Stimulated activated CD4-positive, alpha-beta T cell treated with anti-CD3 and anti-CD28 coated beads, Interleukin-15, amount 100 ng/mL, for 1 hour (primary cell): ENCODE measurements around the gene NEK8.

Experiments used
- DNase-seq, 2 donors: peaks; one replicate each; pipeline ENCODE4 v3.0.0-alpha.2; 2020; ENCODE audit warnings: low read depth in 1 of 2, low spot score in 1 of 2

NEK8 gene

GRCh38 chr17:28744104-28744971 is 15.8 kb downstream of the NEK8 start:
- DNase-seq = peak; percentile 42 to 71

- DNase-seq = no peak
Measured at GRCh38 chr17:28744972-28745785, 16.6 kb downstream of the NEK8 start.

- DNase-seq = no peak
Measured at GRCh38 chr17:28745786-28746411, 17.3 kb downstream of the NEK8 start.

GRCh38 chr17:28746611-28747050 is 18.0 kb downstream of the NEK8 start:
- DNase-seq = no peak

GRCh38 chr17:28747051-28747691 is 18.6 kb downstream of the NEK8 start:
- no peak for DNase-seq

- no peak for DNase-seq
Measured at GRCh38 chr17:28747801-28748750, 19.5 kb downstream of the NEK8 start.

- DNase-seq = no peak
Measured at GRCh38 chr17:28748852-28749515, 20.4 kb downstream of the NEK8 start.

GRCh38 chr17:28749516-28750177 is 21.1 kb downstream of the NEK8 start:
- no peak for DNase-seq

- peak; percentile 72 to 81 for DNase-seq
Measured at GRCh38 chr17:28750178-28751047, 21.8 kb downstream of the NEK8 start.

- no peak for DNase-seq
Measured at GRCh38 chr17:28751600-28752366, 23.2 kb downstream of the NEK8 start.

GRCh38 chr17:28755486-28755885 is 26.9 kb downstream of the NEK8 start:
- DNase-seq = no peak

- no peak for DNase-seq
Measured at GRCh38 chr17:28756049-28756804, 27.6 kb downstream of the NEK8 start.

- DNase-seq = no peak
Measured at GRCh38 chr17:28758411-28759121, 30.0 kb downstream of the NEK8 start.

- DNase-seq = no peak
Measured at GRCh38 chr17:28759256-28759865, 30.8 kb downstream of the NEK8 start.
